Activated naive CD8-positive, alpha-beta T cell (primary cell): ENCODE results near the gene POU2F1.

Experiments used
- H3K27ac Mint-ChIP-seq: one replicate; pipeline ENCODE4 v1.8.0; 2021; ENCODE audit warnings: mixed read lengths
- H3K27me3 Mint-ChIP-seq: one replicate; pipeline ENCODE4 v1.8.0; 2021; ENCODE audit warnings: mixed read lengths
- H3K36me3 Mint-ChIP-seq: one replicate; pipeline ENCODE4 v1.8.0; 2021; ENCODE audit warnings: mixed read lengths
- H3K4me1 Mint-ChIP-seq: one replicate; pipeline ENCODE4 v1.8.0; 2021; ENCODE audit warnings: low read depth, mixed read lengths
- H3K4me3 Mint-ChIP-seq: one replicate; pipeline ENCODE4 v1.8.0; 2021; ENCODE audit warnings: mild to moderate bottlenecking, mixed read lengths
- H3K9me3 Mint-ChIP-seq: one replicate; pipeline ENCODE4 v1.8.0; 2021; ENCODE audit warnings: low read depth, mixed read lengths

The POU2F1 gene

DNA sequence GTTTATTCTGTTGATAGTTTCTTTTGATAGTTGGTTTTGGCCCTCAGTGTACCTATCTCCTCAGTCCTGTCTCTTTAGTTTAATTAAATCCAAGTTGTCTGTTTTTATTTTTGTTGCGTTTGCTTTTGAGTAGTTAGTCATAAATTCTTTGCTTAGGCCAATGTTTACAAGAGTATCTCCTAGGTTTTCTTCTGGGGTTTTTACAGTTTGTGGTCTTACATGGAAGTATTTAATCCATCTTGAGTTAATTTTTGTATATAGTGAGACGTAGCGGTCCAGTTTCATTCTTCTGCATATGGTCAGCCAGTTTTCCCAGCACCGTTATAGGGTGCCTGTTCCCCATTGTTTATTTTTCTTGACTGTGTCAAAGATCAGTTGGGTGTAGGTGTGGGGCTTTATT lies 139.4 kb downstream of the POU2F1 start:
- Mint-ChIP-seq H3K27me3 (no peaks in the 10 kb centered on the region), H3K4me3 (no peak overlapping the region), H3K4me1 (peaks cover 13% of the 10 kb centered on the region), H3K9me3 (no peaks in the 10 kb centered on the region), H3K36me3 (peaks cover 10% of the 10 kb centered on the region), H3K27ac (no peak overlapping the region)

DNA sequence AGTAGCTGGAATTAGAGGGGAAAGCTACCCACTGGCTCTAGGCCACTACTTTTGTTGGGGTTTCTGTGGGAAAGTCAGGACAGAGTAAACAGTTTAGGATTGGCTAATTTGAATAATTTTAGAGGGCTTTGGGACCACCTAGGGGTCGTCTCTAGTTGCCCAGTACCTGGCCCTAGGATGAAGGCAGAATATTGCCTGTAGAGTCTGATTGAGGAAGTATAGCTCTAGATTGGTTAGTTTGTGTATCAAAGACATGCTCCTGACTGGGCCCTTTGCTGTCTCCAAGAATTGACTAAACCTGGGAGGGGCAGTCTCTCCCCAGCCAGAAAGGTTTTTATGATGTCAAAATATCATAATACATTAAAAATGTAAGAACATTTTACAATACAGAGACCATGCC lies 142.0 kb downstream of the POU2F1 start:
- H3K4me3 Mint-ChIP-seq, result no peak overlapping the region

DNA sequence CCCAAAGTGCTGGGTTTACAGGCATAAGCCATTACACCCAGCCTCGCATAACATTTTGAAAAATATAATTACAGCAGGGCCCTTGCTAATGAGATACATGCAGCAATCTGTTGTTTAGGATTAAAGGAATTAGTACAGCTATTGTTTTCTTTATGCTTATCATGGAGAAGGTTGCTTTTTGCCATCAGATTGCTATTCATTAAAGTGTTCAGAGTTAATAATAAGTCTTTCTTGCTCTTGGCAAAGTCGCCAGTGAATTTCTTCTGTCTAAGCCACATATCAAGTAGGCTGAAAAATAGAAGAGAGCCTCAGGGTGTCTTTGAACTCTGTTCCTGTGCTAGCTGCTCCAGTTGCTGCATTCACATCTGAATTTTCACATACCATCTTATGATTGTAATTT lies 144.1 kb downstream of the POU2F1 start:
- H3K27me3 Mint-ChIP-seq, result no peaks in the 10 kb centered on the region
- no peak overlapping the region for H3K4me3 Mint-ChIP-seq
- H3K27ac Mint-ChIP-seq, result no peak overlapping the region
- no peaks in the 10 kb centered on the region for H3K9me3 Mint-ChIP-seq
- H3K4me1 Mint-ChIP-seq, result peaks cover 12% of the 10 kb centered on the region
- peaks cover 13% of the 10 kb centered on the region for H3K36me3 Mint-ChIP-seq

More for the DNA sequence above, 142.0 kb downstream of the POU2F1 start:
- Mint-ChIP-seq H3K27me3 (no peaks in the 10 kb centered on the region), H3K9me3 (no peaks in the 10 kb centered on the region), H3K27ac (no peak overlapping the region), H3K4me1 (peaks cover 12% of the 10 kb centered on the region), H3K36me3 (peaks cover 15% of the 10 kb centered on the region)

DNA sequence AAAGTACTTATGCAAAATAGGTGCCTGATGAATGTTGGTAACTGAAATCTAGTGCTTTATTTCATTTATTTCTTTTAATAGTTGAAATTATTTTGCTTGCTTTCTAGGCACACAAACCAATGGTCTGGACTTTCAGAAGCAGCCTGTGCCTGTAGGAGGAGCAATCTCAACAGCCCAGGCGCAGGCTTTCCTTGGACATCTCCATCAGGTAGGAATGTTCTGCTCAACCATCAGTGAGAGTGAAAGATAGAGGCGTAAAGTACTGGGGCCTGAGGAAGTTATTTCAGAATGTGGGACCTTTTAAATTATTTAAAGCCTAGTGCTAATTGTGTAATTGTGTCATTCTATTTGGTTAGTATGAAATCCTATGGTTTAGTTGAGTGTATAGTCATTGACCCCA lies 144.7 kb downstream of the POU2F1 start:
- Mint-ChIP-seq H3K4me3 (no peak overlapping the region), H3K9me3 (no peaks in the 10 kb centered on the region), H3K27ac (no peak overlapping the region), H3K27me3 (no peaks in the 10 kb centered on the region), H3K4me1 (peaks cover 12% of the 10 kb centered on the region), H3K36me3 (peaks cover 13% of the 10 kb centered on the region)

DNA sequence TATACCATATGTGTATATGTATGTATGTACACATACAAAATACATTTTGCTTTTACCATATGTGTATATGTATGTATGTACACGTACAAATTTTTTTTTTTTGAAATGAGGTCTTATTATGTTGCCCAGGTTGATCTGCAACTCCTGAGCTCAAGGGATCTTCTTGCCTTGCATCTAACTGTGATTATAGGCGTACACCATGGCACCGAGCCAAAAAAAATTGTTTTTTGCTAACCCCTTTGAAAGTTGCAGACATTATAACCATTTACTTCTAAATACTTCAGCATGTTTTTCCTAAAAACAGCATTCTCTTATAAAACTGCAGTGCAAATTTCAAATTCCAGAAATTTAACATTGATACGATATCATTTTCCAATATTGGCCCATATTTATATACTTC lies 147.0 kb downstream of the POU2F1 start:
- no peaks in the 10 kb centered on the region for H3K27me3 Mint-ChIP-seq
- H3K4me3 Mint-ChIP-seq, result no peak overlapping the region
- H3K9me3 Mint-ChIP-seq, result no peaks in the 10 kb centered on the region
- peaks cover 13% of the 10 kb centered on the region for H3K36me3 Mint-ChIP-seq
- H3K4me1 Mint-ChIP-seq, result no peaks in the 10 kb centered on the region
- no peak overlapping the region for H3K27ac Mint-ChIP-seq

DNA sequence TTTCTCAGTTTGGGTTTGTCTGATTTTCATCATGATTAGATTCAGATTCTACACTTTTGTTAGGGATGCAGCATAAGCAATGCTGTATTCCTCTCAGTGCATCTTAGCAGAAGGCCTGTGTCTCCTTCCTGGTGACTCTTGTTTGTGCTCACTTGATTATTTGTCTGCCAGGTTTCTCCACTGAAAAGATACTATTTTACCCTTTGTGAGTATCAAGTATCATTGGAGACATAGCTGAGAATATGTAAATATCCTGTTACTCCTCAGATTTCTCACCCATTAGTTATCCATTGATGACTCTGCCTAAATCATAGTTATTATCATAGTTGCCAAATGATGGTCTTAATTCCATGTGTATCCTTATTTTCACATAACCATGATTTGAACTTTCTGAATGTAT lies 148.5 kb downstream of the POU2F1 start:
- H3K9me3 Mint-ChIP-seq, result no peaks in the 10 kb centered on the region
- no peaks in the 10 kb centered on the region for H3K27me3 Mint-ChIP-seq
- H3K36me3 Mint-ChIP-seq, result peaks cover 10% of the 10 kb centered on the region
- no peaks in the 10 kb centered on the region for H3K4me1 Mint-ChIP-seq
- H3K4me3 Mint-ChIP-seq, result no peak overlapping the region
- no peak overlapping the region for H3K27ac Mint-ChIP-seq

DNA sequence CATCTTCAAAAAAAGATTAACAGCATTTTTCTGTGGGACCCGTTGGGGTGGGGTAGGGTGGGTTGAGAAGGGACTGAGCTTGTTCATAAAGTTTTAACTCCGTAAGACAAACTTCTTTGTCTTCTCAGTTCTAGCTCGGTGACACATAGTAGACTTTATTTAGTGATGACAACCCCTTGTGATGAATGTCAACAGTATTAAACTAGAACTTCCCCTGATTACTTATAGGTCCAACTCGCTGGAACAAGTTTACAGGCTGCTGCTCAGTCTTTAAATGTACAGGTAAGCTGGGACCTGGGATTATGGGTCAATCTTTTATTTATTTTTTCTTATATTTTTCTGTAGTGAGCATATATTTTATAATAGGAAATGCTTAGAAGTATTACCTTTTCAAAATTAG lies 149.2 kb downstream of the POU2F1 start:
- H3K27ac Mint-ChIP-seq, result no peak overlapping the region
- no peaks in the 10 kb centered on the region for H3K9me3 Mint-ChIP-seq
- no peaks in the 10 kb centered on the region for H3K27me3 Mint-ChIP-seq
- H3K4me1 Mint-ChIP-seq, result no peaks in the 10 kb centered on the region
- peaks cover 10% of the 10 kb centered on the region for H3K36me3 Mint-ChIP-seq
- H3K4me3 Mint-ChIP-seq, result no peak overlapping the region

DNA sequence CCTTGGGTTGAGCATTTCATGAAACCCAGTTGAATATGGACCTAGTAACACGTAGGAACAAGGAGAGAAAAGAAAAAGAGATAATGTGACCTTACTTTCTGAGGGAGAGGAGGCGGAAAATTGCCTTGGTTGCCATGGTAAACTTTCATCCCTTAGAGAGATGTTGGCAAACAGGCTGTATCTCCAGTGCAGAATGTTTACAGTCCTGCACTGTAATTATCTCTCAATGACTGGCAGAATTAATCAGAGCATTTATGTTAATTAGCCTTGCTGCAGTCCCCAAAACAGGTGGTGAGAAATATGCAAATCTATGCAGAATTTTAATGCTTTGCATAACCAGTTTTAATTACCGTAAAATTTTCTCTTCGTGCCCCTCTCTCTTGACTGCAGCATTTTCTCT lies 150.3 kb downstream of the POU2F1 start:
- peaks cover 12% of the 10 kb centered on the region for H3K36me3 Mint-ChIP-seq
- no peaks in the 10 kb centered on the region for H3K27me3 Mint-ChIP-seq
- no peak overlapping the region for H3K4me3 Mint-ChIP-seq
- no peak overlapping the region for H3K27ac Mint-ChIP-seq
- no peaks in the 10 kb centered on the region for H3K9me3 Mint-ChIP-seq
- H3K4me1 Mint-ChIP-seq, result no peaks in the 10 kb centered on the region

DNA sequence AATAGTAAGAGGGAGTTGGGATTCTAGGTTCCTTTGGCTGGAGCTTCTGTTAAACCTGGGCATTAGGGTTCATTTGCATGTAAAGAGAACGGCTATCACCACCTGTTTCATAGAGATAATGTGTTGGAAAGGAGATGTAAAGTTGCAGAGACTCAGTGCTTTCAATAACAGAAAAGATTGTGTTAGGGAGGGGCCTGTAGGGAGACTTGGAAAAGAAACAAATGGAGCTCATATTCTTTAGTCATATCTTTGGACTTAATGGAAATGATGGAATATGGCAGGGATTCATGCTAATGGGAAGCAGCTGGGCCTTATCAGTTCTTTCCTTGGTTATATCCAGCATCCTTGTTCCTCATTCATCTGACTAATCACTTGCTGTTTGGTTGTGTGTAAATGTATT lies 152.7 kb downstream of the POU2F1 start:
- Mint-ChIP-seq H3K4me3 (no peak overlapping the region), H3K27ac (no peak overlapping the region)

DNA sequence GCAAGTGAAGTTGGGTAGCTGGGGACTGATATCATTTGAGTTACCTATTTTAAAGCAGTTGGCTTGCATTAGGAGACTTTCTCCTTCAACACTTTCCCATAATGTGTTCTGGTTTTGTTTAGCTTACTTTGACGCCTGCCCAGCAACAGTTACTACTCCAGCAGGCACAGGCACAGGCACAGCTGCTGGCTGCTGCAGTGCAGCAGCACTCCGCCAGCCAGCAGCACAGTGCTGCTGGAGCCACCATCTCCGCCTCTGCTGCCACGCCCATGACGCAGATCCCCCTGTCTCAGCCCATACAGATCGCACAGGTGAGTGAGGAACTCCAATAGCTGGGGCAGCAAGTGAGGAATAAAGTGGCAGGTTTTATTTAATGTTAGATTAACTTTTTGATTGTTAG lies 153.3 kb downstream of the POU2F1 start:
- Mint-ChIP-seq H3K4me3 (no peak overlapping the region), H3K4me1 (no peaks in the 10 kb centered on the region), H3K36me3 (peaks cover 12% of the 10 kb centered on the region), H3K27me3 (no peaks in the 10 kb centered on the region), H3K27ac (peak overlapping the region; percentile 16), H3K9me3 (no peaks in the 10 kb centered on the region)

More for the DNA sequence above, 152.7 kb downstream of the POU2F1 start:
- Mint-ChIP-seq H3K4me1 (no peaks in the 10 kb centered on the region), H3K9me3 (no peaks in the 10 kb centered on the region), H3K27me3 (no peaks in the 10 kb centered on the region), H3K36me3 (peaks cover 12% of the 10 kb centered on the region)

DNA sequence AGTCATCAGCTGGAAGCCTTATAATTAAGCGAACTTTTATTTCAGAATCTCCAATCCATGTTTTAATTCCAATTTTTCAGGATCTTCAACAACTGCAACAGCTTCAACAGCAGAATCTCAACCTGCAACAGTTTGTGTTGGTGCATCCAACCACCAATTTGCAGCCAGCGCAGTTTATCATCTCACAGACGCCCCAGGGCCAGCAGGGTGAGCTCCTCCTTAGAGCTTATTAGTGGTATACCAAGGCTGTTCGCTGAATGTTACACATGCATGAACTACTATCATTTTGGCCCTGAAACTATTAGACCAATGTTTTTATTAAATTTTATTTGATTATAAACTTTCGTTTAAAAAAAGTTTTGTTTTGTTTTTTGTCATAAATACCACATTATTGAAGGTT lies 155.3 kb downstream of the POU2F1 start:
- no peaks in the 10 kb centered on the region for H3K9me3 Mint-ChIP-seq
- peaks cover 12% of the 10 kb centered on the region for H3K36me3 Mint-ChIP-seq
- H3K4me1 Mint-ChIP-seq, result no peaks in the 10 kb centered on the region
- no peak overlapping the region for H3K4me3 Mint-ChIP-seq
- H3K27ac Mint-ChIP-seq, result no peak overlapping the region
- no peaks in the 10 kb centered on the region for H3K27me3 Mint-ChIP-seq

DNA sequence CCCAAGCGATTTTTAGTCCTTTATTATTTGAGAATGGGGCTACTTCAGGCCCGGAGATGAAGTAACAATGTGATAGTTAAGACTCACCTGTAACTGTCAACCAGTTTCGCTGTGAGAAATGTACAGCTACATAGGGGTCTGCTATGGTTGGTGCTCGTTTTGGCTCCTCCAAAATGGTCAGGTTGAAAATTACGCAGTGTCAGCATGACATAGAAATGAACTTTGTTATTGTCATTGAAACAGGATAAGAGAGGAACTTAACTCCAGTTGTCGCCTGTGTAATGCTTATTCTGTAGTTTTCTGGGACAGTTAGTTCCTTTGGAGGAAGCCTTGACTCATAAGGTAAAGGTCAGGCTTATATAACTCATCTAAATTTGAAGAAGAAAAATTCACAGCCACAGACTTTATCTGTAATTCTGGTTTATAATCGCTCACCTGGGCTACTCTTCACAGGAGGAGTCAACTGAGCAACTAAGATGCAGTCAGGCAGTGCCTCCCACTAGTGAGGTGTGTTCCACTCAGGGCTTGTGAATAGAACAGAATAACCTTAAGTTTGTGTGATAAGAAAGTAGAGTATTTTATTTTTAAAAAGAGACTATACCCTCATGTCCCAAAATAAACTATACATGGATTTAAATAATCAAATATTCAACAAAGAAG lies 166.7 kb downstream of the POU2F1 start:
- no peak overlapping the region for H3K27ac Mint-ChIP-seq
- H3K4me1 Mint-ChIP-seq, result no peaks in the 10 kb centered on the region
- no peaks in the 10 kb centered on the region for H3K9me3 Mint-ChIP-seq
- peaks cover 12% of the 10 kb centered on the region for H3K36me3 Mint-ChIP-seq
- no peaks in the 10 kb centered on the region for H3K27me3 Mint-ChIP-seq
- H3K4me3 Mint-ChIP-seq, result no peak overlapping the region

DNA sequence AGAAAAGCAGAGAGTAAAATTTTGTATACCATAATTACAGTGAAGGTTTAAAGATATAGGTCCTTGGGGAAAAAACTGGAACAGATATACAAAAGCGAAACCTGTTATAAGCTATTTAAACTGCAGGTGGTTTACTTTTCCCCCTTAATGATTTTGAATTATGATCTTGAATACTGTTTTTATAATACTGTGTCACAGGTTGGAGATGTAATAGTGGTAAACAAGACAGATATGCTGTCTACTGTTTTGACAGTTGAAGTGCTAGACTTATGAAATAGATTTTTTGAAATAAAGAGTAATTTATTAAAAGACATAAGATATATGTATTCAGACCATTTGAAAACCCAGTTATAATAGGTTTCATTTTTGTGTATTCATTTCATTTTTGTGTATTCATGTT lies 168.3 kb downstream of the POU2F1 start:
- Mint-ChIP-seq H3K36me3 (peaks cover 8% of the 10 kb centered on the region), H3K27me3 (no peaks in the 10 kb centered on the region), H3K4me3 (no peak overlapping the region), H3K27ac (no peak overlapping the region), H3K4me1 (no peaks in the 10 kb centered on the region), H3K9me3 (no peaks in the 10 kb centered on the region)

DNA sequence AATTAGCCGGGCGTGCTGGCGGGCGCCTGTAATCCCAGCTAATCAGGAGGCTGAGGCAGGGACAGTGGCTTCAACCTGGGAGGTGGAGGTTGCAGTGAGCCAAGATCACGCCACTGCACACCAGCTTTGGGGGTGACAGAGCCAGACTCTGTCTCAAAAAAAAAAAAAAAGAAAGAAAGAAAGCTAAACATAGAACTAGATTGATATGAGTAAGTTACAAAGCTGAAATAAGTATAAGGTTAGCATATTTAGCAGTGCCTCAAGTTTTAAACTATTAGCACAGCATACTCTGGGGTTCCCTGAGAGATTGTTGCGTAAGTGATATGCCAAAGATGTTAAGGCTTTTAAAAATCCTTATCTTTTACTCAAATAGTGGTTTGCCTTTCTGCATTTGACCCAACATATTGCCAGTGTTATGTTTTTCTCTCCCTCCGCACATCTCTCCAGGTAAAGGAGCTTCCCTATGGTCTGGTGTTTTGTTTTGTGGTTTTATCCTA lies 171.6 kb downstream of the POU2F1 start:
- H3K27ac Mint-ChIP-seq, result no peak overlapping the region
- H3K36me3 Mint-ChIP-seq, result peaks cover 5% of the 10 kb centered on the region
- no peaks in the 10 kb centered on the region for H3K9me3 Mint-ChIP-seq
- H3K4me1 Mint-ChIP-seq, result no peaks in the 10 kb centered on the region
- H3K27me3 Mint-ChIP-seq, result no peaks in the 10 kb centered on the region
- H3K4me3 Mint-ChIP-seq, result no peak overlapping the region

DNA sequence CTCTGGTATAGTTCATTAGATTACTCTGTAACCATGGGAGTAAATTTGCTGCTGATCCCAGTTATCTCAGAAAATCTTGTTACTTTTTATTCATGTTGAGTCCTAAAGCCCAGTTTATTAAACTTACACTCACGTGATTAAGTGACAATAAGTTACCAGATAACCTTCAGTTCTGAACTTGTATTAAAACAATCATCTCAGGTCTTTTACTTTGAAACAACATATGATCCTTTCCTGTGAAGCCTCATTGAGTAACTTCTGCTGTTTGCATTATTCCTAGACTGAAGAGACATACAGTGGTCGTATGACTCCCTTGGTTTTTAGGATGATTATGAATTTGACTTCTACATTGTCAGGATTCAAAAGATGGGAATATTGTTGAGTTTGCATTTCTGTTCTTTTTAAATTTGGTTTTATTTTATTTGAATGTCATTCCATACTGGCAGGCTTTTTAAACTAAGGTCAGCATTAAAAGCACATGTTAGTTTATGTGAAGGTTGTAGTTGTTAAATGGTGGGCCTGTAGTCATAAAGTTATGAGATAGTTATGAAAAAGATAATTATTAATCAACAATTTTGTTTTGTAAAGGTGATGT lies 179.8 kb downstream of the POU2F1 start:
- peaks cover 22% of the 10 kb centered on the region for H3K36me3 Mint-ChIP-seq
- no peaks in the 10 kb centered on the region for H3K9me3 Mint-ChIP-seq
- no peak overlapping the region for H3K4me3 Mint-ChIP-seq
- H3K27me3 Mint-ChIP-seq, result no peaks in the 10 kb centered on the region
- peaks cover 5% of the 10 kb centered on the region for H3K4me1 Mint-ChIP-seq
- H3K27ac Mint-ChIP-seq, result no peak overlapping the region
